GM19240 (cell line): ENCODE data around the gene TBC1D10A.
"Not testable (repeated sequence)": the region's sequence is repeated elsewhere in the genome, so short reads cannot be mapped to it uniquely, and the experiment has no call there.

ENCODE experiments used
- DNase-seq: peaks from one replicate; pipeline ENCODE4 v3.0.0; 2011; ENCODE audit warnings: low spot score; ENCODE audit not compliant: insufficient read length

The TBC1D10A gene

GRCh38 chr22:30347255-30347892, 20.6 kb upstream of the TBC1D10A start:
- DNase-seq = no peak

- no peak for DNase-seq
Observed at GRCh38 chr22:30344447-30345200, 17.9 kb upstream of the TBC1D10A start.

GRCh38 chr22:30340911-30341685, 14.4 kb upstream of the TBC1D10A start:
- no peak for DNase-seq

- DNase-seq = no peak
Observed at GRCh38 chr22:30338802-30339201, 12.1 kb upstream of the TBC1D10A start.

GRCh38 chr22:30338341-30338740, 11.6 kb upstream of the TBC1D10A start:
- DNase-seq = not testable (repeated sequence)

- DNase-seq = no peak
Observed at GRCh38 chr22:30337461-30337778, 10.7 kb upstream of the TBC1D10A start.

- no peak for DNase-seq
Observed at GRCh38 chr22:30336752-30337460, 10.2 kb upstream of the TBC1D10A start.

GRCh38 chr22:30335236-30335635, 8.5 kb upstream of the TBC1D10A start:
- DNase-seq = no peak

GRCh38 chr22:30334646-30335045, 7.9 kb upstream of the TBC1D10A start:
- DNase-seq = no peak

GRCh38 chr22:30333707-30334087, 7.0 kb upstream of the TBC1D10A start:
- DNase-seq = no peak

- DNase-seq = no peak
Observed at GRCh38 chr22:30332994-30333706, 6.4 kb upstream of the TBC1D10A start.

- no peak for DNase-seq
Observed at GRCh38 chr22:30332551-30332950, 5.8 kb upstream of the TBC1D10A start.

- DNase-seq = no peak
Observed at GRCh38 chr22:30328466-30329049, 1.8 kb upstream of the TBC1D10A start.

GRCh38 chr22:30327864-30328345, 1.2 kb upstream of the TBC1D10A start:
- DNase-seq = no peak

GRCh38 chr22:30326255-30326705, 461 bp downstream of the TBC1D10A start:
- DNase-seq = no peak

GRCh38 chr22:30325724-30326254, 952 bp downstream of the TBC1D10A start:
- DNase-seq = no peak

- no peak for DNase-seq
Observed at GRCh38 chr22:30325065-30325720, 1.5 kb downstream of the TBC1D10A start.

- DNase-seq = no peak
Observed at GRCh38 chr22:30324014-30324730, 2.6 kb downstream of the TBC1D10A start.

- DNase-seq = no peak
Observed at GRCh38 chr22:30323246-30323645, 3.5 kb downstream of the TBC1D10A start.
